GM19455 (cell line): ENCODE data around the gene PTPN6.

Experiments used
- ATAC-seq: cut with Tn5 transposase; IDR thresholded peaks from one replicate; pipeline ENCODE4 v1.9.1; 2021; ENCODE audit not compliant: unreplicated experiment

PTPN6 gene

DNA sequence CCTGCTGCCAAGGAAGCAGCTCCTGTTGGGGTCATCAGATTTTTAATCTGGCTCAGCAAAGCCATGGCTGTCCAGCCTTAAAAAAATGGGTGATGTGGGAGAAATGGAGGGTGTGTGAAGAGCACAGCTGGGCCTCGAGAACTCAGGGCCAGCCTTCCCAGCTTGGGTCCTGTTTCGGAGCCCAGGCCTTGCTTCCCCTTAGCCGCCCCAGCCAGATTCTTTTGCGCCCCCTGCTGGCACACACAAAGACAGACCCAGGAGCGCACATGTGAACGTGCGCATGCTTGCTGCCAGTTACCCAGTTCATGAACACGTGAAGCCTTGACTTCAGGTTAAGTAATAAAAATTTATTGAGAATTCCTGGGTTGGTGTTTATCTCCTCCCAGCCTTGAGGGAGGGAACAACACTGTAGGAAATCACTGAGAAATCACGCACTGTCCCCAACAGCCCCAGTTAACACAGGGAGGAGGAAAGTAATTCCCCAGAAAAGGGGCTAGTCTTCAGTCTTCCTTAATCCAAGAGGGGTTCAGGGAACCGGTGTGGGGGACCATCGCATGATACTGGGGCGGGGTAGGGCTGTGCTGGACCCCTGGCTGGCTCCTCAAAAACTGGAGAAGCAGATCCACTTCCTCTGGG lies 14.0 kb downstream of the PTPN6 start:
- no peak for ATAC-seq

DNA sequence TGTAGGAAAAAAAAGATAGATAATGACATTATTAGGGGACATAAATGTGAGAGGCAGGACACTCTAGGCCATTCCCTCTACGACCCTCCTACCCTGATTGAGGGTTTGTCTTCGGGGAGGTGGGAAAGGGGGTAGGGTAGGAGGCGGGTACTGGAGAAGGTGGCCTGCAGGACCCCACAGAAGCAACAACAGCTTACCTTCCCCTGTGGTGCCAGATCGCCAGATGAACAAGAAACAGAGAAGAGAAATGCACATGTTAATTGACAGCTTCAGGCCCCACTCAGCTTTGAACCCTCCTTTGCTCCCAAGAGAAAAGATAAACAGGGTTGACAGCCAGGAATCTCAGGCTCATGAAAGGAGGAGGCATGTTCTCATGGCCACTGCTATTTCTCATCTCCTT lies 14.6 kb downstream of the PTPN6 start:
- no peak for ATAC-seq

DNA sequence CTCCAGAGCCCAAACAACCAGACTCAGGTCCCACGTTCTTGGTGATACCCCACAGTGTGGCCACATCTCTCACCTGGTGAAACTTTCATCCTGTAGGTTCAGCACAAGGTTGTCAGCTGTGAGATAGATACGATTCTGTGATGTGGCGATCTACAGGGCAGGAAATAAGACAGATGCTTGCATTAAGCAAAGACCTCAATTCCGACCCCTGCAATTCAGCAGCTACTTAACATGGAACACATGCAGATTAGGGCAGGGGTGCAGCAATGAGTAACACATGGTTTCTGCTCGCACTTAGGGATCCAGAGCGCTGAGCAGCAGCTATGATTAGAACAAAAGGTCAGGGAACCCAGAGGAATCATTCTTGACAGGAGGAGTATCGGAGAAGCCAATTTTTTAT lies 15.2 kb downstream of the PTPN6 start:
- no peak for ATAC-seq

DNA sequence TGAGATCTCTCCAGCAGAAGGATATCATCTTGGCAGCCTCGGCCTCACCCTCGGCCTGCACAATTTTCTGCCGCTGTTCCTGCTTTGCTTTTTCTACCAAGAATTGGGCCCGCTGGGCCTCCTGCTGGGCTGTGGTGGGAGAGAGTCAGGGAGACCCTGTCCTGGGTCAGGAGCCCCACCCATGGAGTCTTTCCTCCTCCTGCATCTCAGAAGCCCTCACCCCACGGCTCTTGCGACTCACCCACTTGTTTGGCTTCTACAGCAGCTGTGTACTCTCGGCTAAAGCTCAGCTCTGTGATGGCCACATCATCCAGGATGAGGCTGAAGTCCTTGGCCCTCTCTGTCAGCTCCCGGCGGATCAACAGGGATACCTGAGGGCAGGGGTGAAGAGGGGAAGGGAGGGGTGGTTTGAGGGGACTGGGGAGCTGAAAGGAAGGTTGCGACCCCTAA lies 16.5 kb downstream of the PTPN6 start:
- ATAC-seq: no peak

DNA sequence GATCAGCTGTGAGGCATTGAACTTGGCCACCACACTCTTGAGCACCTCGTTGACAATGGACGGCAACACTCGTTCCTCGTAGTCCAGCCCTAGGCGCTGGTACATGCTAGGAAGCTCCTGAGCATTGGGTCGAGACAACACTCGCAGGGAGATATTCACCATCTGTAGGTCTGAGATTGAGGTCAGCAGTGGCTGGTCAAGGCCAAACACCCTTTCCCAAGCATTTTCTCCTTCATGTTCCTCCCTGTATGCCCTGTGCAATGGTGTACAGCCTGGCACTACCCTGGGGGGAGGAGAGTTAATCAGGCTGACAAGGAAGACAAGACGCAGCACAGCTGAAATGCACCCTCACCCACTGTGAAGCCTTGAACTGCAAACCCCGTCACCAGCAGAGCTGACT lies 17.3 kb downstream of the PTPN6 start:
- no peak for ATAC-seq

DNA sequence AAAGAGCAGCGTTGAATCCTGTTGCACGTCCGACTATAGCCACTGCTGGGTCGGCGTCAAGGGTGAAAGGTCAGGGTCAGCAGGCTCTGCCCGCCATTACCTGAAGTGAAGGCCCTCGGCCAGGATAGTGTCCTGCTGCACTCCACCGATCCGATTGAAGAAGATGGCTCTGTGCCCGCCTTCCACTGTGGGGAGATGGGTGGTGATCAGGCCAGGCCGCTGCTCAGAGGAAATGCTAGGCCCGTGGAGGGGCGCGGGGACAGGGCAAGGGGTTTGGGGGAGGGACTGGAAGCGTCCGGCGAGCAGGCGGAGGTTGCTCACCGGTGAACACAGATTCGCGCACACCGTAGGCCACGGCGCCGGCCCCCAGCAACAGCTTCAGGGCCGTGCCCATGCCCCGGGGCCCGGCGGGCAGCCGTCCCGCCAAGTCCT lies 19.0 kb downstream of the PTPN6 start:
- peak; percentile 2 for ATAC-seq

DNA sequence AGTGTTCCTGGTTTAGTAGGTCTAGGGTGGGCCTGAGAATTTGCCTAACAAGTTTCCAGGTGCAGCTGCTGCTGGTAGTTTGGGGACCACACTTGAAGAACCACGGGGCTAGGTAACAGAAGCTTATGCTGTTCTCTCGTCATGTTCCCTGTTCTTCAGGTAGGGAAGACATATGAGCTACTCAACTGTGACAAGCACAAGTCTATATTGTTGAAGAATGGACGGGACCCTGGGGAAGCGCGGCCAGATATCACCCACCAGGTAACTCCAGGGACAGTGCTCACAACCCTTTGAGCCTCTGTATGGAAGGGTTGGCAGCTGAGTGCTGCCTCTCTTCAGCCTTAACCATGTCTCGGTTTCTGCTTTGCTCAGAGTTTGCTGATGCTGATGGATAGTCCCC lies 23.0 kb downstream of the PTPN6 start:
- no peak for ATAC-seq

DNA sequence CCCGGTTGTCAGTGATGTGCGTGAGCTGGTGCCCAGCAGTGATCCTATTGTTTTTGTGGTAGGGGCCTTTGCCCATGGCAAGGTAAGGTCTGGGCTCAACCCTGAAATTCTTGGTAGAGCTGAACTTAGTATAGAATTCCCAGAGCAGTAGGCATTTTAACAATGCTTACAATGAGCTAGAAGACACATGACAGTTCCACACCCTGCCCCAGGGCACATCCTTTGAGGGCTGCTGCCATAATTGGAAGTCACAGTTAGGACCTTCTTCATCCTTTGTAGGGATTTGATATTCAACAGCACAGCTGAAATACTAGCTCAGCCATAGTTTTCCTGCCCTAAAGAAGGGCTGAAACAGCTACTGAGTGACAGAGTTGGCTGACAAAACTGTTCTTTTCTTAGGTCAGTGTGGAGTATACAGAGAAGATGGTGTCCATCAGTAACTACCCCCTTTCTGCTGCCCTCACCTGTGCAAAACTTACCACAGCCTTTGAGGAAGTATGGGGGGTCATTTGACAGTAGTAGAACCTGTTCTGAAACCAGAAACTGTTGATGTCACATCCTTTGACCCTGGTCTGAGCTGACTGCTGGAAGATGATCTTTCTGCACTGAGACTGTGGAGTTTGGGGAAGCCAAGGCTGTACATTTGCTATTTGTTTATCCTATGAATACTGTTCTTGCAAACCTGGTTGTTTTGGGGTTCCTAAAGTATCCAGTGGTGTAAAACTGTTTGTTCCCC lies 24.3 kb downstream of the PTPN6 start:
- ATAC-seq: no peak

DNA sequence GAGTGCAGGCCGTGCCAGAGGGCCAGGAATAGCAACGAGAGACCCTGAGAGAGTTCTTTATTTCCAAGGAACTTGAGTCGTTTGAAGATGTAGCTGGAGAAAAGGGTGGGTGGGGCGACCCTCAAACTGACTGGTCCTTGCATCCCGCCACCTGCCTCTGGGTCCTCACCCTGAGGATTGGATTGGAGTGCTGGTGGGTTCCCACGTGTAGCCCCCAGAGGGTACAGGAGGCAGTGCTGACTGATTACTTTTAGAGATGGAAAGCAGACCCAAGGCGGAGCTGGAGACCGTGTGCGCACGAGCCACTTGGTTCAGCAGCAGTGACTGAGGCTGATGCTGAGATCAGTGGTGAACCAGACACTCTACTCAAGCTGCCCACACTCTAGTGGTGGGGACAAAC lies 26.5 kb downstream of the PTPN6 start:
- no peak for ATAC-seq

DNA sequence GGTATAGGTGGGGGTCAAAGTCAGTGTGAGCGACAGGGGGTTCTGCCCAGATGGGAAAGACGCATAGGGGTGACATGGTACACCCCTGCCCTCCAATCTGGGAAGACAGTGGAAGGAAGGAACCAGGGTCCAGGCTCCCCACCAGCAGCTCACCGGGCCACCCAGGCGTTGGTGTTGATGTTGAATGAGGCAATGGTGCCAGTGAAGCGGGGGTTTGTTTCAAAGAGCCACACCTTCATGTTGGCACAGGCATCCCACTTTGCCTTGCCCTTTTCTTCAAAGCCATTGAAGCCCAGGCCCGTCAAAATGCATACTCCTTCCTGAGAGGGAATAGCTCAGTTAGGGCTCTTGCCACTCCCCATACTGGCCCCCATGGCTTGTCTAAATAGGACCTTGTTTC lies 27.0 kb downstream of the PTPN6 start:
- ATAC-seq: no peak

DNA sequence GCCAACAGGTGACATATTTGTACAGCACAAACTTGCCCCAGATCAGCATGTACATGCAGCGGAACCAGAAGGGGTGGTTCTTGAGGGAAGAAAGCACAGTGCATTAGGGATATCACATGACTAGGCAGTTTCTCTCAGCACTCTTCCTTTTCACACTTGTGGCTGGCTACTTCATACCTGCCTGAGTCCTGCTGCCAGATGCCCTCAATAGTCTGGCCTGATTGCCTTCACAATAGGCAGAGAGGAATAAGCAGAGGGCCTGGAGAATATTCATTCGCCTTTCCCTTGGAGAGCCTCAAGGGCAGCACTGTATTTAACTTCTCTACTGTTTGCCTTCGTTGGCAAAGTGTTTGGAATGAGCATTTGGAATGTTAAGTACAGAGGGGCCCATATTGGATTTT lies 27.5 kb downstream of the PTPN6 start:
- ATAC-seq: no peak

DNA sequence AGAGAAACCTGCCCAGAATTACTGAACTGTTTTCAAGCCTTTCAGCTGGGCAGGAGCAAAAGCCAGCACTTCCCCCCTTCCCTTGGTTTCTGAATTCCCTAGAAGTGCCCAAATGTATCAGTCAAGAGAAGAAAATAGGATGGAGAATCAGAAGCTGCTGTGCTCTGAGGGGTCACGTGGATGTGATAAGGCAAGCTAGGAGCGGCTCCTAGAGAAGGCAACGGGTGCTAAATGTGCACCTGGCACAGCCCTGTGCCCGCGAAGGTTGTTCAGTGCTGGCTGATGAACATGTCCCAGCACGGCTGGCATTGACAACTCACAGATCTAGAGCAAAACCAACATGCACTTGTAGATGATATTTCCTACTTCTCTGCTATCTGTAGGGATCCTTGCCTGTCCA lies 27.9 kb downstream of the PTPN6 start:
- ATAC-seq: no peak

DNA sequence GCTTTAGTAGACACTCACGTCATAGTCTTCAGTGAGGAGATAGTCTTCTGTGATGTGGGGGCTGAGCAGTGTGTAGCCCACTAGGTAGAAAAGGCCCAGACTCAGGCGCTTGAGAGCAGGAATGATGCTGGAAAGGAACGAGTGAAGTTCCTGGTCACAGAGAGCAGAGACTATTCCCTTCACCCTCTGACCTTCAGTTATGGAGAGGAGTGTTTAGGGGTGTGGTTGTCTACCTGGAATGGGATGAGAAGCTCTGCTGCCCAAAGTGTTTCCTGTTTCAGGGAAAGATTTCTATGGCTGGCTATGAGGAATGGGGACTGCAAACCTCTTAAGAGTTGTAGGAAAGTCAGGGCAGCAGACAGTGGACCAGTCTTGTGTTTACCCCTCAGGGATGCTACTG lies 28.3 kb downstream of the PTPN6 start:
- ATAC-seq: no peak

DNA sequence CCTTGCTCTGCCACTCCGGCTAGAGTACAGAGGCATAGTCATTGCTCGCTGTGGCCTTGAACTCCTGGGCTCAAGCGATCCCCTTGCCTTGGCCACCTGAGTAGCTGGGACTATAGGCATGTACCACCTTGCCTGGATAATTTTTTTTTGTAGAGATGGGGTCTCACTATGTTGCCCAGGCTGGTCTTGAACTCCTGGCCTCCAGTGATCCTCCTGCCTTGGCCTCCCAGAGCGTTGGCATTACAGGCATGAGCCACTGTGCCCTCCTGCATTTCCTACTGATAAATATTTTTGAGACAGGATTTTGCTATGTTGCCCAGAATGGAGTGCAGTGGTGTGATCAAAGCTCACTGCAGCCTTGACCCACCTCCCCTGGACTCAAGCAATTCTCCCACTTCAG lies 28.9 kb downstream of the PTPN6 start:
- no peak for ATAC-seq

DNA sequence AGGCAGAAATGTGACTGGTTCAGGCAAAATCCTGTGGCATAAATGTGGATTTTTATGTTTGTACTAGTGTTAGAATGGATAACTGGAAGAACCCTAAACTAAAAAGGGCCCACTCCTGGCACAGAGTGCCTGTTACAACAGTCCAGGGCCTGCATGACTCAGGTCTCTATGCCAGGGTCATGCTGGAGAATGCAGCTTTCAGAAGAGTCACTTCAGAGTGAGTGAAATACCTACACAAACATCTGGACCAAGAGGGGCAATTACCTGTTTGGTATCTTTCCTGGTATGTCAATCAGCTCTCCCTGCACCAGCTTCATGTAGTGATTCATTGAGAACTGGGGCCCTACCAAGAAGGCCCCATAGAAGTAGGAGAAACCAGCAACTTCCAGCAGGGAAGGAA lies 29.6 kb downstream of the PTPN6 start:
- ATAC-seq: no peak

DNA sequence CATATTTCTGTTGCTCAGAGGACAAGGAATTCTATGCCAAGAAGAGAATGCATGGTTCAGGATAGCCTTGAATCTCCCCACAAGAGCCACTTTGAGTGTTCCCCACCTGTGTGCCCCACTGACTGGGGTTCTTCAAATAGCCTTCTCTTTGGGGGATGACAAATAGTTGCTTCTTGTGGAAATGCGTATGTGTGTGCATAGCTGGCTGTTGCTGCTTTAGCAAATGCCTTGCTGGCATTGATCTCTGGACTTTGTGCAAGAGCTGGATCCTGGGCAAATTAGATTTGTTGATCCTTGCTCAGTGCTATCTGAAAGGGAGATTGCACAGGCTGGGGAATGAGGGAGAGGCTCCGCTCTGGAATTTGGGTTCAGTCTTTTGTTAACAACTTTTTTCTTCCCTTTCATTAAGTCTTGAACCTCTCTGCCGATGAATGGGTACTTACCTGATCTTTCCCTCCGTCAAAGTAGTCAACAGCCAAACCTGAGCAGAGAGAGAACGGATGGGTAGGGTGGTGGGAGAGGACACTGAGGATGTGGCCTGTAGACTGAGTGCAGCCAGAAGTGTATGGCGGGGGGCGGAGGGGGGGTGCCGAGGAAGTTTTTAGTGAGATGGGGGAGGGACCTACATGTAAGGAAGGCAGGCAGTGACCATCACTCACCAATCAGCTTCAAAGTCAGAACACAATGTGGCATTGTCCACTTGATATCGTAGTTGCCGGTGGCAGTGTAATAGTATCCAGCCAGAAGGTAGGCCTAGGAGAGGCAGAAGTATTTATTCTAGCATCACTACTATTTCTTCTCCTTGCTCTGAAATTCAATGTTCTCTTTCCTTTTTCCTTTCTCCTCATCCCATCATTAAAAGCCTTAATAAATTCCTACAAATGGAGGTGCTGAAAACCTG lies 30.2 kb downstream of the PTPN6 start:
- ATAC-seq: no peak

DNA sequence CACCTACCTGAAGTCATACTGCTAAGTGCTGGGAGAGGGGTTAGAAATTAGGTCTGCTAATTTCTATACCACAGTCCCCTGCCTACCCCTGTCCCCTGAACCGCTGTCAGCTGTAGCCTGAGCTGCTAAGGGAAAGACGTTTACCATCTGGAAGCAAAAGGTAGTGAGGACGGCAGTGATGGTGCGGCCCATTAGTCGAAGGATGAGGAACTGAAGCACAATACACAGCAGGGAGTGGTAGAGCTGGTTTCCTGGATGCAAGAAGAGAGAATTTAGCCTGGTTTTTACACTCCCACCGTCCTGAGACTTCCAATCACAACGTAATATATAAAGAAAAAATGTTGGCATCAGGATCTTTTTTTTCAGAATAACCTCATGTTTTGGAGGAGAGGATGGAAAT lies 31.4 kb downstream of the PTPN6 start:
- ATAC-seq: no peak

DNA sequence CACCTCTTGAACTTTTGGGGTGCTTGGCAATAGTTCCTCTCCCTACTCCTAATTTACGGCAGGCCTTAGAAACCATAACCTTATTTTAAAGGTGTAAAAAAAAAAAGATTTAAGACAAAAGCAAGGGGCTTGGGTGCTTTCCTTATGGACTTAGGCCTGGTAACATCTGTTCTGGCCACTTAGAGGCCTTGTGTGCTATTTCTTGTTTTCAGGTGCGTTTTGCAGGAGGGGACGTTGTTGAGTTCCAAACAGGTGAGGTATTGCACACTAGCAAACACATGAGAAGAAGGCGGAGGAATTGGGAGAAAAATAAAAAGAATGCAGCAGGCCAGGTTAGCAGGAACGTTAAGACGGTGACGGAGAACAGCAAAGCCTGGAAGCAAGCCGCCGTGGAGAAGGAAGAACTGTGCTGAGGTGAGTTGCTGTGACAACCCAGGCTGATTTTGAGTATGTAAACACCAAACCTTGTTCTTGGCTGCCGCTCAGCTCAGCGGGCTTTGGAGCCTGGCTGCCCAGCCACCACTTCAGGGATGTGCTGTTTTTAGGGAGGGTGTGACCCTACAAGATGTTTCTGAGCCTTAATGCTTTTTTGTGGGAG lies 36.9 kb downstream of the PTPN6 start:
- ATAC-seq: no peak

DNA sequence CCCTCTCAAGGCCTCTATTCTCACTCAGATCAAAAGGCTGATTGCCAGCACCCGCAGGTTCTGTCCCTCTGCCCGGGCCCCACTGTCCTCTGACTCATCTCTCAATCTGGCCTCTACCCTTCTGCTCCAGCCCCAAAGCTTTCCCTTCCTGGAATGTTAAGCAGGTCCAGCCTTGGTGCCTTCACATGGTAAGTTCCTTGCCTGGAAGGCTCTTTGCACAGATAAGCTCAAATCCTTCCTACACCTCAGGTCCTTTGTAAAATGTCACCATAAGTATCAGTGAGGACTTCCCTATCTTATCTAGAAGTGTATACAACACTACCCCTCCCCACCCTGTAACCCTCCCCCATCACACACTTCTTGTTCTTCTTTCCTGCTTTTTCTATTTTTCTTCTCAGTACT lies 44.9 kb downstream of the PTPN6 start:
- ATAC-seq: no peak

DNA sequence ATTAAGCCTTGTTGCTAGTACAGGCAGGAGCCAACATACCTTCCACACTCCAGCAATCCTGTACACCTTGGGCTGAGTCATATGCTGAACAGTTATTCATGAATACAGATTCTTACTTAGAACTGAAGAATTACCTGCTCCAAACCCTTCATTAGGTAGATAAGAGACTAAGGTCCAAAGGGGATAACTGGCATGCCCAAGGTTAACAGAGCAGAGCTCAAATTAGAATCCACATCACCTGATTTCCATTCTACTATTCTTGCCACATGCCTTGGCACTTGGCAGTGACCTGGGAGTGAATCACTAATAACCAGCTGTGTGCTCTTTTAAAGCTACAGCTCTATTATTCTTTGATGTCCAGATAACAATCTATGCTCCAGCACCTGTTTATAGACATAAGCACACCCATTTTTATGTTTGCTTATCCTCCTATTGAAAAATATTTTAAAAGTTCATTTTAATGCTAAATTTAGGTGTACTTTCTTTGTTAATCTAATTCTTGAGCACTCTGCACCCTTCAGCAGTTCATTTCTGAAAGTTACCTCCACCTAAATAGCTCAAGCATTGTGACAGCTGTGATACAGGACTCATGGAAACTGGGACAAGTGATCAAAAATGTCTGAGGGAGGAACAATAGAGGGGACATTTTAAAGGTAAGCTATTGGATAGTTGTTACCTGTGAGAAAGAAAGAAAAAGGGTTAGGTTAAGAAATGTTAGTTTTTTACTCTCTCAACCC lies 47.7 kb downstream of the PTPN6 start:
- no peak for ATAC-seq
